ENCODE results near the gene LRRC55.

The LRRC55 gene

GRCh38 chr11:57233702-57234101, 51.9 kb downstream of the LRRC55 start:
- TF ChIP-seq CTCF (IDR thresholded peaks at IDR 0.05; ENCODE audit: extremely low read depth, missing control alignments): no peak
- no peak for DNase-seq (ENCODE audit: low spot score)

DNA sequence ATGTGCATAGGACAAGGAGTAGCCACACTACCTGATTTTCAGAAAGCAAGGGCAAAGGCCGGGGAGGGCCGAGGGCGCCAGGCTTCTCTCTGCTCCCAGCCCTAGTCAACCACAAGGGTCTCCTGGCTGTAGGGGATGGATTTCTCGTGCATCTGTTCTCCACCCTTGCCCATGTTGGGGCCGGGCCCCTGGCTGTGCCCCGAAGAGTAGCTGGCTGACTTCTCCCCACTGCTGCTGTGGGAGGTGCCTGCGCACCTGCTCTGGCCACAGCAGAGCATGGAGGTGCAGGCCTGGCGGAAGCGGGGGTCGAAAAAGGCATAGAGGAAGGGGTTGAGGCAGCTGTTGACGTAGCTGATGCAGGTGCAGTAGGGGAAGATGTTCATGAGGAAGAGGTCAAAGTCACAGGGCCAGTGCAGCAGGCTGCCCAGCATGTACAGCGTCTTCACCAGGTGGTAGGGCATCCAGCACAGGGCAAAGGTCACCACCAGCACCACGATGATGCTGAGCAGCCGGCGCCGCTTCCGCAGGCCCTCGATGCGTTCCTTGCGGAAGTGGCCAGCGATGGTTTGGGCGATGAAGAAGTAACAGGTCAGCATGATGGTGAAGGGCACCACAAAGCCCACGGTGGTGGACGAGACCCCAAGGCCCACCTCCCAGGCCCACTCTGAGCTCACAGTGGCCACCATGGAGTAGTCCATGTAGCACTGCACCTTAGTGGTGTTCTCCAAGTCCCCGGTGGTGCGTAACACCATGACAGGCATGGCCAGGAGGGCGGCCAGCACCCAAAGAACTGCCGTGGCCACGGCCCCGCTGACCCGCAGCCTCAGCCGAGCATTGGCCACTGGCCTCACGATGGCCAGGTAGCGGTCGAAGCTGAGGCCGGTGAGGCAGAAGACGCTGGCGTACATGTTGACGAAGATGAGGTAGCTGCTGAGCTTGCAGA, 54.3 kb downstream of the LRRC55 start:
- no peak for TF ChIP-seq CTCF (IDR thresholded peaks at IDR 0.05; ENCODE audit: extremely low read depth, missing control alignments)
- no peak for DNase-seq (ENCODE audit: low spot score)

- no peak for DNase-seq (ENCODE audit: low spot score)
These were observed 55.5 kb downstream of the LRRC55 start, which contains the start of gene APLNR for GRCh38 chr11:57237204-57237681. TSS of gene APLNR (minus strand) at chr11:57237250. CDS start at chr11:57237004, 246 bp downstream.

GRCh38 chr11:57239348-57239747, 57.6 kb downstream of the LRRC55 start:
- TF ChIP-seq CTCF (IDR thresholded peaks at IDR 0.05; ENCODE audit: extremely low read depth, missing control alignments): no peak
- no peak for DNase-seq (ENCODE audit: low spot score)

More at GRCh38 chr11:57237204-57237681, 55.5 kb downstream of the LRRC55 start, which contains the start of gene APLNR:
- no peak for TF ChIP-seq CTCF (IDR thresholded peaks at IDR 0.05; ENCODE audit: extremely low read depth, missing control alignments)

GRCh38 chr11:57240007-57240406, 58.3 kb downstream of the LRRC55 start:
- DNase-seq (ENCODE audit: low spot score): no peak
- TF ChIP-seq CTCF (IDR thresholded peaks at IDR 0.05; ENCODE audit: extremely low read depth, missing control alignments): no peak

- DNase-seq (ENCODE audit: low spot score): no peak
- TF ChIP-seq CTCF (IDR thresholded peaks at IDR 0.05; ENCODE audit: extremely low read depth, missing control alignments): no peak
These were observed 59.0 kb downstream of the LRRC55 start for GRCh38 chr11:57240757-57241156.

Data from GM20000 (cell line).